Measurements from ENCODE around the gene G6PC1. TPM values are rescaled to one million over a fixed set of nuclear protein-coding genes. Genes with fewer than 3 reads are reported as not detected.
"Not testable (repeated sequence)": the region's sequence is repeated elsewhere in the genome, so short reads cannot be mapped to it uniquely, and the experiment has no call there.

Gene G6PC1
- total RNA-seq, 1 donor: not detected

DNA sequence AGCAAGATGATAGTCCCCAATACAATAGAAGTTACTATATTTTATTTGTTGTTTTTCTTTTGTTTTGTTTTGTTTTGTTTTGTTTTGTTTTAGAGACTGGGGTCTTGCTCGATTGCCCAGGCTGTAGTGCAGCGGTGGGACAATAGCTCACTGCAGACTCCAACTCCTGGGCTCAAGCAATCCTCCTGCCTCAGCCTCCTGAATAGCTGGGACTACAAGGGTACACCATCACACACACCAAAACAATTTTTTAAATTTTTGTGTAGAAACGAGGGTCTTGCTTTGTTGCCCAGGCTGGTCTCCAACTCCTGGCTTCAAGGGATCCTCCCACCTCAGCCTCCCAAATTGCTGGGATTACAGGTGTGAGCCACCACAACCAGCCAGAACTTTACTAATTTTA, 618 bp upstream of the G6PC1 start:
- DNase-seq (ENCODE audit: low read depth in 2 of 3, low spot score in 2 of 3): not testable (repeated sequence)

DNA sequence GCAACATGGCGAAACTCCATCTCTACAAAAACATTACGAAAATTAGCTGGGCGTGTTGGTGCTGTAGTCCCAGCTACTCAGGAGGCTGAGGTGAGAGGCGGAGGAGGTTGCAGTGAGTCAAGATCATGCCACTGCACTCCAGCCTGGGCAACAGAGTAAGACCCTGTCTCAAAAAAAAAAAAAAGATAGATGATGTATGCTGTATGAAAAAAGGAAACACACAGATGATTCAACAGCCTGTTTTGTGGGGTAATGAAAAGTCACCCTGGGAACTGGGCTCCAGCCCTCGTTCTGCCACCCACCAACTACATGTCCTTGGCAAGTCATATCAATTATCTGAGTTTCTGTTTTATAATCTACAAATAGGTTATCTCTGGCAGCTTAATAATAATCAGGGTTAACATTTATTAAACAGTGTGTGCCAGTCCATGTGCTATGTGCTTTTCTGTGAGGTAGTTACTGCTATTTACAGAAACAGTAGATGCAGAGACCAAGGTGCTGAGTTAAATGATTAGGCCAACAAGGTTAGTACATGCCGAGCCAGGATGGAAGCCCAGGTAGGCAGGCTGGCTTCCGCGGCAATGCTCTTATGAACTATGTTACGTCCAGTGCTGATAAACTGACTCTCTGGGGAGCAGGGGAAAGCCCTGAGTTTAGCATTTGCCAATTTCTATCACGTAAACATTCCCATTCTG, 1.1 kb downstream of the G6PC1 start:
- no peak for DNase-seq (ENCODE audit: low read depth in 2 of 3, low spot score in 2 of 3)

DNA sequence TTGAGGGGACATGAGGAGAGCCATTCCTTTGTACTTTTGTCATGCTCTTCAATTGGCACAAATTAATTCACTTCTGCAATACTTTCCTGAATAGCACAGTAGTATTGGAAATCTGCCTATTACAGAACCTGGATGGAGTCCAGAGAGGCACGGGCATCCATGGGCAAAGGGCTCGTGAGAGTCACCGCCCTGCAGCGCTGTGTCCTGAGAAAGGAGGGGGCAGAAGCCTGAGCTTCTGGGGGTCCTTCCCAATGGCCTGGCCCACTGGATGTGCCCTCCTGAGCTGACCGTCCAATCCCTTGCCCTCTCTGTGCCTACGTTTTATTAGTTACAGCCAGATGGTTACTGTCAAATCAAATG, 3.5 kb downstream of the G6PC1 start:
- no peak for DNase-seq (ENCODE audit: low read depth in 2 of 3, low spot score in 2 of 3)

GRCh38 chr17:42906772-42907446, 6.3 kb downstream of the G6PC1 start:
- no peak for DNase-seq (ENCODE audit: low read depth in 2 of 3, low spot score in 2 of 3)

DNA sequence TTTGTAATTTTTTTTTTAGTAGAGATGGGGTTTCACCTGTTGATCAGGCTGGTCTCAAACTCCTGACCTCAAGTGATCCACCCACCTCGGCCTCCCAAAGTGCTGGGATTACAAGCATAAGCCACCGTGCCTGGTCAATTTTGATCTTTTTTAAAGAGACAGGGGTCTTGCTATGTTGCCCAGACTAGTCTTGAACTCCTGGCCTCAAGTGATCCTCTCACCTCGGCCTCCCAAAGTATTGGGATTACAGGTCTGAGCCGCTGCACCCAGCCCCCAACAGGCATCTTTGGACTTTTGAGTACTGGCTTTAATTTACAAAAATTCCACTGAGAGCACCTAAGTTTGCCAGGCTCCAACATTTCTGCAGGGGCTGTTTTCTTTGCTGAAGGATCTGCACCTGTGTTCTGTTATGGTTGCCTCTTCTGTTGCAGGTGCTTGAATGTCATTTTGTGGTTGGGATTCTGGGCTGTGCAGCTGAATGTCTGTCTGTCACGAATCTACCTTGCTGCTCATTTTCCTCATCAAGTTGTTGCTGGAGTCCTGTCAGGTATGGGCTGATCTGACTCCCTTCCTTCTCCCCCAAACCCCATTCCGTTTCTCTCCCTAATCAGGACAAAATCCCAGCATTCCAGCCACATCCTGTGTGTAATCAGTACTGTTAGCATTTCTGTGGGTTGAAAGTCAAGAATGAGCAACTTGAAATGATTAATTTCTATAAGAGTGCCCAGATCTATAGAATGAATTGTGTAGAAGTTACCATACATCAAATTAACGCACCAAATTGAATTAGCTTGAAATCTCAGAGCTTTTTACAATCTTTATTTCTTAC, 8.5 kb downstream of the G6PC1 start:
- no peak for DNase-seq (ENCODE audit: low read depth in 2 of 3, low spot score in 2 of 3)

DNA sequence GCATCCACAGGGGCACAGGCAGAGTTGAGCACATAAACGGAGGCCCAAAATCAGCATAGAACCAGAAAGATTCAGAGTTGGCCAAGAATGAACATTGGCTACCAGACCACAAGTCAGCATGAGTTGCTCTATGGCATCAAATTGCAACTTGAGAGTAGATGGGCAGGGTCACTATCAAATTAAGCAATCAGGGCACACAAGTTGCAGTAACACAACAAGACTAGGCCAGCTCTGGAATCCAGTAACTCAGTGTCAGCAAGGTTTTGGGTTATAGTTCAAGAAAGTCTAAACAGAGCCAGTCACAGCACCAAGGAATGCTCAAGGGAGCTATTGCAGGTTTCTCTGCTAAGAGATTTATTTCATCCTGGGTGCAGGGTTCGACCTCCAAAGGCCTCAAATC, 12.9 kb downstream of the G6PC1 start:
- no peak for DNase-seq (ENCODE audit: low read depth in 2 of 3, low spot score in 2 of 3)

GRCh38 chr17:42913981-42914617, 13.5 kb downstream of the G6PC1 start:
- DNase-seq (ENCODE audit: low read depth in 2 of 3, low spot score in 2 of 3): no peak

DNA sequence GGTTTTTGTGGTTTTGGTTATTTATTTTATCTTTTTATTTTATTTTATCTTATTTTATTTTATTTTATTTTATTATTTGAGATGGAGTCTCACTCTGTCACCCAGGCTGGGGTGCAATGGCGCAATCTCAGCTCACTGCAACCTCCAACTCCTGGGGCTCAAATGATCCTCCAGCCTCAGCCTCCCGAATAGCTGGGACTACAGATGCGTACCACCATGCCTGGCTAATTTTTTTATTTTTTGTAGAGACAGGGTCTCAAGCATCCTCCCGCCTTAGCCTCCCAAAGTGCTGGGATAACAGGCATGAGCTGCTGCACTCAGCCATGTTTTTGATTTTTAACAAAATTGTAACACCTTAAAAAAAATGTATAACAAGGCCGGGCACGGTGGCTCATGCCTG, 14.7 kb downstream of the G6PC1 start:
- DNase-seq (ENCODE audit: low read depth in 2 of 3, low spot score in 2 of 3): not testable (repeated sequence)

GRCh38 chr17:42916388-42917235, 16.0 kb downstream of the G6PC1 start:
- DNase-seq (ENCODE audit: low read depth in 2 of 3, low spot score in 2 of 3): not testable (repeated sequence)

DNA sequence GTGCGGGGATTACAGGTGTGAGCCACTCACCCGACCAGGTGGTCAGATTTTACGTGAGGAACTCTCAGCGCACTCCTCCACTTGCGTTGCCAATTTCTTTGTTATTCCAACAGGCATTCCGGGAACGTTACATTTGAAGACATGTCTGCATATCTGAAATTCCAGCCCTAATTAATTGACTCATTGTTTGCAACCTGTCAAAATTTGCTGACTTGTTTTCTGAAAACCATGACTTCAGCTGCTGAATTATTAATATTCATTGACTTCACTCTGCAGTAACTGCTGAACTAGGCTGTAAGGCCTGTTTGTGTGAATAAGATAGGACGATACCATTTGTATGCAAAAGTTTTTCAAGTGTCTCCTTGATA, 16.6 kb downstream of the G6PC1 start:
- DNase-seq (ENCODE audit: low read depth in 2 of 3, low spot score in 2 of 3): no peak

DNA sequence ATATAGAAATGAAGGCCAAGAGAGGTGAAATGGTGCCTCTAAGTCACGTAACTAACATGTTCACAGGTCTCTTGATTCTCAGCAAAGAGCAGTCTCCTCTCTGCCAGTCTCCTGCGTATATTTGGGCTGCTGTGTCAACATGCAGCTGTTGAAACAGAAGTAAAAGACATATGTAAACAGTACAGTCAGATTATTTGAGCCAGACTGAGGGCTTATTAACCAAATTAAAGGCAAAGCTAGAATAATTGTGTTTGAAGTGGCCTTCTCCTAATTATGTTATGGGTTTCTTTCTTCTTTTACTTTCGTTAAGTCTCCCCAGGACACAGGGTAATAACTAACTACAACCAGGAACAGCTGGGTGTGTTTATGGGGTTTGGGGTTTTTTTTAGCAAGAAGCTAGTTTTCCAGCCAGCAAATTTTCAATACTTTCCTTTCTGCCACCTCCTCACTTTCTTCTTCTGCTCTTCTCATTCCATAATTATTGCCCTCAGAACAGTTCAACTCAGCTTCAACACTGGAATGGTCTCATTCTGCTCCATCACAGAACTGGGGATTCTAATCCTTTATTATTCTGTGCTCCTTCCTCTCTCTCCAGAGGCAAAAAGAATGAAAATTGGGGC, 18.4 kb downstream of the G6PC1 start:
- DNase-seq (ENCODE audit: low read depth in 2 of 3, low spot score in 2 of 3): no peak

DNA sequence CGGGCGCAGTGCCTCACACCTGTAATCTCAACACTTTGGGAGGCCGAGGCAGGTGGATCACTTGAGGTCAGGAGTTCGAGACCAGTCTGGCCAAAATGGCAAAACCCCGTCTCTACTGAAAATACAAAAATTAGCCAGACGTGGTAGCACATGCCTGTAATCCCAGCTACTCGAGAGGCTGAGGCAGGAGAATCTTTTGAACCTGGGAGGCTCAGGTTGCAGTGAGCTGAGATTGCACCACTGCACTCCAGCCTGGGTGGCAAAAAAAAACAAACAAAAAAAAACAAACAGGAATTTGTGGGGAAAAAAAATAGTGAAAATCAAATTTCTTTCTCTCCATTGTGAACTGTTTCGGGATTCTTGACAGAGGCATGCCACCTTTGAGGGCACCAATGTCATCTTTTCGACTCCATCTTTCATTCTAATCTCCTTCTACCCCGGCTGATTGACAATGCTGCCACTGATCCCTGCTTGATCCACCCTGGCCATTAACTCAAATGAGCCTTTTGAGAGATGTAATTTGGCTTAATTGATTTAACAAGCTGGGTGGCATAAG, 19.0 kb downstream of the G6PC1 start:
- not testable (repeated sequence) for DNase-seq (ENCODE audit: low read depth in 2 of 3, low spot score in 2 of 3)

- DNase-seq (ENCODE audit: low read depth in 2 of 3, low spot score in 2 of 3): no peak
These were observed 19.7 kb downstream of the G6PC1 start for GRCh38 chr17:42920106-42920900.

DNA sequence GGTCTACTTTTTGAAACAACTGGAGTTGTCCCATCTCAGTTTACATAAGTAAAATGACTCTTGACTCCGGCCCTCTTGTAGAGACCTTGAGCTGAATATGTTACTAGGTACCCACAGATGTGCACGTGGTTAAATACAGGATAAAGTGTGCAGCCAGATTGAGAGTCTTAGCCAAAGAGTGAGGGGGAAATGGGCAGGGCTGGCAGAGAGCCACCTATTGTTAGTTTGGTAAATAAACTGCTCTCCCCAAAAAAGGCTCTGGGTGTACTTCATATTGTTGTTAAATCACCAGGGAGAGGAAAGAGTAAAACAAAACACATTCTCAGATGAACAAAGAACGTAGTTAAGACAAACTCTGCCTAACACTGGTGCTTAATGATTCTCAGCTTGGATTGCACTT, 20.3 kb downstream of the G6PC1 start:
- DNase-seq (ENCODE audit: low read depth in 2 of 3, low spot score in 2 of 3): peak in 2 of 3 donors; percentile 22 to 74

DNA sequence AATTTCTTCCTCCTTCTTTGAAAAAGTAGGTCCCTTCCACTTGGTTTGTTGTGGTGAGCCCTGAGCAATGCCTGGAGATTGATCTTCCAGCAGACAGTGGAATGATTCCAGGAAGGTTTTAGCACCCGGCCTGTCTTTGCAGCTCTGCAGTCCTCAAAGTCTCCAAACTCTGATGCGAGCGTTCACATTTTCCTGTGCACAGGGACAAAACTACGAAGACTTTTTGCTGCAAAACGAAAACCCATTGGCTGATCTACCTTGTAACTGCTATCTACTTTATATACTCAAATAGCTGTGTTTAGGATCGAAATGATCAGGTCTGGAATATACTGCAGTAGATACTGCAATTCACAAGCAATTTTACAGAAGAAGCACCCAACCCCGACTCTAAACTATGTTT, 21.7 kb downstream of the G6PC1 start:
- no peak for DNase-seq (ENCODE audit: low read depth in 2 of 3, low spot score in 2 of 3)

DNA sequence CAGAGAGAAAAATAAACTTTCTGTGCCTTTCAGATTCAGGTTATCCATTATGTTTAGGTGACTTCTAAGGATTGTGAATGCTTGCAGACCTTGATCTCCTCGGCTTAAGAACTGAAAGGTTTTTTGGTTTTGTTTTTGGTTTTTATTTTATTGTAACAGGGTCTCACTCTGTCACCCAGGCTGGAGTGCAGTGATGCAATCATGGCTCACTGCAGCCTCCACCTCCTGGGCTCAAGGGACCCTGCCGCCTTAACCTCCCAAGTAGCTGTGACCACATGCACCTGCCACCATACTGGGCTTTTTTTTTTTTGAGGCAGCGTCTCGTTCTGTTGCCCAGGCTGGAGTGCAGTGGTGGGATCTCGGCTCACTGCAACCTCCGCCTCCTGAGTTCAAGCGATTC, 22.9 kb downstream of the G6PC1 start:
- DNase-seq (ENCODE audit: low read depth in 2 of 3, low spot score in 2 of 3): not testable (repeated sequence)

DNA sequence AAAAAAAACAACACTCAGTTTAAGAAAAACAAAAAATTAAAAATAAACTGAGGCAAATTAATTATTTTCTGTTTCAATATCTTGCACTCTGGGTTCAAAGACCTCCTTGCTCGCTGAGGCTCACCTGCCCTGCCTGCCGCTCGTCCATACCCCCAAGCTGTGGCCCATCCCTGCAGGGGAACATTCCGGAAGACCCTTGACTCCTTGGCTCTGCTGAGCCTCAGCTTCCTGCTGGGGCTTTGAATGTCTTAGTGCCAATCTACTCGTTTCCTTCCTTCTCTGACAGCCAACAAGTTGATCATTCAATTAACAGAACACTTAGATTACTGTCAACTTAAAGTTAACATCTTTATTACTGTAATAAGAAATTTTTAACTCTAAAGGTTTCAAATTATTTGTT, 24.3 kb downstream of the G6PC1 start:
- peak in 1 of 3 donors; percentile 10 for DNase-seq (ENCODE audit: low read depth in 2 of 3, low spot score in 2 of 3)

- DNase-seq (ENCODE audit: low read depth in 2 of 3, low spot score in 2 of 3): peak in 2 of 3 donors; percentile 91 to 96
These were observed 28.3 kb downstream of the G6PC1 start for GRCh38 chr17:42928714-42929496.

Measured in hematopoietic multipotent progenitor cell (in vitro differentiated cells).